Ishikawa (cell line): ENCODE data around the gene MED28.

Source experiments
- CREB1 ChIP-seq: IDR thresholded peaks from 2 replicates; pipeline ENCODE4 v1.6.1; 2012; ENCODE audit warnings: low read depth
- EP300 ChIP-seq: IDR thresholded peaks from 2 replicates; pipeline ENCODE4 v1.6.1; 2012; ENCODE audit warnings: borderline replicate concordance
- MAX ChIP-seq: IDR thresholded peaks from 2 replicates; pipeline ENCODE4 v1.6.1; 2012
- NFIC ChIP-seq: IDR thresholded peaks from 2 replicates; pipeline ENCODE4 v1.6.1; 2012
- RAD21 ChIP-seq: IDR thresholded peaks from 2 replicates; pipeline ENCODE4 v1.6.1; 2012; ENCODE audit warnings: low read depth
- REST ChIP-seq: IDR thresholded peaks from 2 replicates; pipeline ENCODE4 v1.6.1; 2012; ENCODE audit warnings: low read depth, mild to moderate bottlenecking
- USF1 ChIP-seq: IDR thresholded peaks from 2 replicates; pipeline ENCODE4 v1.6.1; 2012

GRCh38 chr4:17574206-17574605 lies 40.2 kb upstream of the MED28 start:
- TF ChIP-seq CREB1: no peak
- TF ChIP-seq MAX: no peak
- no peak for TF ChIP-seq REST
- TF ChIP-seq NFIC: no peak
- no peak for TF ChIP-seq RAD21
- TF ChIP-seq USF1: no peak
- TF ChIP-seq EP300: no peak
